ENCODE measurements around the gene SPEN.
A peak's percentile ranks its signal among the peaks of the same experiment; 100 is the strongest.
"Not testable (repeated sequence)": the region's sequence is repeated elsewhere in the genome, so short reads cannot be mapped to it uniquely, and the experiment has no call there.

The SPEN gene

GRCh38 chr1:15820478-15820877 is 27.0 kb upstream of the SPEN start:
- intact Hi-C loops (cut with micrococcal nuclease), result no loop called here
- Mint-ChIP-seq H3K9me3 (no peaks in the 10 kb centered on the region), H3K36me3 (ENCODE audit: low read depth) (no peaks in the 10 kb centered on the region), H3K27ac (no peak overlapping the region), H3K27me3 (no peaks in the 10 kb centered on the region), H3K4me3 (no peak overlapping the region), H3K4me1 (ENCODE audit: low read depth) (peaks cover 8% of the 10 kb centered on the region)

- H3K27ac Mint-ChIP-seq, result no peak overlapping the region
Measured at GRCh38 chr1:15825800-15826199, 21.7 kb upstream of the SPEN start.

GRCh38 chr1:15826810-15827507 is 20.5 kb upstream of the SPEN start:
- no peak overlapping the region for H3K4me3 Mint-ChIP-seq
- H3K9me3 Mint-ChIP-seq, result no peaks in the 10 kb centered on the region
- intact Hi-C loops (cut with micrococcal nuclease), result no loop called here
- H3K27me3 Mint-ChIP-seq, result no peaks in the 10 kb centered on the region
- H3K36me3 Mint-ChIP-seq (ENCODE audit: low read depth), result peaks cover 4% of the 10 kb centered on the region
- peaks cover 27% of the 10 kb centered on the region for H3K4me1 Mint-ChIP-seq (ENCODE audit: low read depth)
- no peak overlapping the region for H3K27ac Mint-ChIP-seq

More at GRCh38 chr1:15825800-15826199, 21.7 kb upstream of the SPEN start:
- Mint-ChIP-seq H3K4me1 (ENCODE audit: low read depth) (peaks cover 19% of the 10 kb centered on the region), H3K36me3 (ENCODE audit: low read depth) (no peaks in the 10 kb centered on the region), H3K9me3 (no peaks in the 10 kb centered on the region), H3K4me3 (no peak overlapping the region), H3K27me3 (no peaks in the 10 kb centered on the region)
- intact Hi-C loops (cut with micrococcal nuclease), result no loop called here

- H3K4me3 Mint-ChIP-seq; H3K27ac Mint-ChIP-seq; H3K9me3 Mint-ChIP-seq; H3K36me3 Mint-ChIP-seq (ENCODE audit: low read depth); H3K27me3 Mint-ChIP-seq; intact Hi-C loops (cut with micrococcal nuclease): not testable (repeated sequence)
- H3K4me1 Mint-ChIP-seq (ENCODE audit: low read depth), result peaks cover 33% of the 10 kb centered on the region
Measured at GRCh38 chr1:15827567-15827966, 19.9 kb upstream of the SPEN start.

- Mint-ChIP-seq H3K4me1 (ENCODE audit: low read depth) (peaks cover 33% of the 10 kb centered on the region), H3K27ac (peak overlapping the region; percentile 72)
- H3K9me3 Mint-ChIP-seq; H3K27me3 Mint-ChIP-seq; intact Hi-C loops (cut with micrococcal nuclease); H3K36me3 Mint-ChIP-seq (ENCODE audit: low read depth); H3K4me3 Mint-ChIP-seq: not testable (repeated sequence)
Measured at GRCh38 chr1:15828931-15829330, 18.6 kb upstream of the SPEN start.

- Mint-ChIP-seq H3K4me1 (ENCODE audit: low read depth) (peaks cover 33% of the 10 kb centered on the region), H3K9me3 (no peaks in the 10 kb centered on the region), H3K27ac (peak overlapping the region; percentile 72), H3K27me3 (no peaks in the 10 kb centered on the region), H3K36me3 (ENCODE audit: low read depth) (peaks cover 12% of the 10 kb centered on the region), H3K4me3 (peak overlapping the region; percentile 50)
- intact Hi-C loops (cut with micrococcal nuclease), result no loop called here
Measured at GRCh38 chr1:15830258-15830657, 17.2 kb upstream of the SPEN start.

GRCh38 chr1:15833069-15833679 is 14.3 kb upstream of the SPEN start:
- H3K27me3 Mint-ChIP-seq, result no peaks in the 10 kb centered on the region
- H3K4me3 Mint-ChIP-seq, result peak overlapping the region; percentile 85
- H3K27ac Mint-ChIP-seq, result peak overlapping the region; percentile 98
- peaks cover 12% of the 10 kb centered on the region for H3K36me3 Mint-ChIP-seq (ENCODE audit: low read depth)
- H3K9me3 Mint-ChIP-seq, result no peaks in the 10 kb centered on the region
- peaks cover 44% of the 10 kb centered on the region for H3K4me1 Mint-ChIP-seq (ENCODE audit: low read depth)
- intact Hi-C loops (cut with micrococcal nuclease), result no loop called here

- peak overlapping the region; percentile 85 for H3K4me3 Mint-ChIP-seq
- no peaks in the 10 kb centered on the region for H3K9me3 Mint-ChIP-seq
- peaks cover 12% of the 10 kb centered on the region for H3K36me3 Mint-ChIP-seq (ENCODE audit: low read depth)
- H3K27ac Mint-ChIP-seq, result peak overlapping the region; percentile 98
- peaks cover 50% of the 10 kb centered on the region for H3K4me1 Mint-ChIP-seq (ENCODE audit: low read depth)
- H3K27me3 Mint-ChIP-seq, result no peaks in the 10 kb centered on the region
- intact Hi-C loops (cut with micrococcal nuclease), result no loop called here
Measured at GRCh38 chr1:15833842-15834405, 13.6 kb upstream of the SPEN start.

- Mint-ChIP-seq H3K4me3 (peak overlapping the region; percentile 85), H3K4me1 (ENCODE audit: low read depth) (peaks cover 43% of the 10 kb centered on the region), H3K27ac (peak overlapping the region; percentile 98), H3K36me3 (ENCODE audit: low read depth) (peaks cover 12% of the 10 kb centered on the region), H3K27me3 (no peaks in the 10 kb centered on the region), H3K9me3 (no peaks in the 10 kb centered on the region)
- intact Hi-C loops (cut with micrococcal nuclease), result loop anchor here (5.0 kb wide), 1 partner anchor 53 kb away; no protein-coding TSS in a partner anchor
Measured at GRCh38 chr1:15834406-15835204, 12.9 kb upstream of the SPEN start.

GRCh38 chr1:15835205-15835740 is 12.2 kb upstream of the SPEN start:
- Mint-ChIP-seq H3K27me3 (no peaks in the 10 kb centered on the region), H3K4me1 (ENCODE audit: low read depth) (peaks cover 36% of the 10 kb centered on the region), H3K4me3 (peak overlapping the region; percentile 85), H3K27ac (peak overlapping the region; percentile 98), H3K36me3 (ENCODE audit: low read depth) (peaks cover 12% of the 10 kb centered on the region), H3K9me3 (no peaks in the 10 kb centered on the region)
- intact Hi-C loops (cut with micrococcal nuclease), result loop anchor here (5.0 kb wide), 1 partner anchor 52 kb away; no protein-coding TSS in a partner anchor

GRCh38 chr1:15835741-15836510 is 11.6 kb upstream of the SPEN start:
- H3K4me3 Mint-ChIP-seq, result peak overlapping the region; percentile 85

GRCh38 chr1:15836511-15836771 is 11.1 kb upstream of the SPEN start:
- peak overlapping the region; percentile 98 for H3K27ac Mint-ChIP-seq
- peak overlapping the region; percentile 85 for H3K4me3 Mint-ChIP-seq
- intact Hi-C loops (cut with micrococcal nuclease), result loop anchor here (5.0 kb wide), 1 partner anchor 51 kb away; no protein-coding TSS in a partner anchor
- peaks cover 12% of the 10 kb centered on the region for H3K36me3 Mint-ChIP-seq (ENCODE audit: low read depth)
- peaks cover 28% of the 10 kb centered on the region for H3K4me1 Mint-ChIP-seq (ENCODE audit: low read depth)
- H3K27me3 Mint-ChIP-seq, H3K9me3 Mint-ChIP-seq: not testable (repeated sequence)

More at GRCh38 chr1:15835741-15836510, 11.6 kb upstream of the SPEN start:
- intact Hi-C loops (cut with micrococcal nuclease), result loop anchor here (5.0 kb wide), 1 partner anchor 51 kb away; no protein-coding TSS in a partner anchor
- peak overlapping the region; percentile 98 for H3K27ac Mint-ChIP-seq
- peaks cover 12% of the 10 kb centered on the region for H3K36me3 Mint-ChIP-seq (ENCODE audit: low read depth)
- no peaks in the 10 kb centered on the region for H3K27me3 Mint-ChIP-seq
- H3K9me3 Mint-ChIP-seq, result no peaks in the 10 kb centered on the region
- peaks cover 30% of the 10 kb centered on the region for H3K4me1 Mint-ChIP-seq (ENCODE audit: low read depth)

All from dendritic cell treated with granulocyte-macrophage colony-stimulating factor and Interleukin-4, amounts not matched to agents 40 ng/mL and 50 ng/mL, for 4 days (primary cell).